Skeletal muscle cell (primary cell): ENCODE results near the gene PPP1R37.

Experiments
- DNase-seq: peaks from one replicate; pipeline ENCODE4 v3.0.0-alpha.2; 2010; ENCODE audit warnings: low read depth
- H3K4me3 ChIP-seq: 2 replicates; pipeline ENCODE4 v1.5.1; 2011; ENCODE audit warnings: low read depth, mild to moderate bottlenecking, control low read depth, low read length, moderate library complexity

PPP1R37 gene

DNA sequence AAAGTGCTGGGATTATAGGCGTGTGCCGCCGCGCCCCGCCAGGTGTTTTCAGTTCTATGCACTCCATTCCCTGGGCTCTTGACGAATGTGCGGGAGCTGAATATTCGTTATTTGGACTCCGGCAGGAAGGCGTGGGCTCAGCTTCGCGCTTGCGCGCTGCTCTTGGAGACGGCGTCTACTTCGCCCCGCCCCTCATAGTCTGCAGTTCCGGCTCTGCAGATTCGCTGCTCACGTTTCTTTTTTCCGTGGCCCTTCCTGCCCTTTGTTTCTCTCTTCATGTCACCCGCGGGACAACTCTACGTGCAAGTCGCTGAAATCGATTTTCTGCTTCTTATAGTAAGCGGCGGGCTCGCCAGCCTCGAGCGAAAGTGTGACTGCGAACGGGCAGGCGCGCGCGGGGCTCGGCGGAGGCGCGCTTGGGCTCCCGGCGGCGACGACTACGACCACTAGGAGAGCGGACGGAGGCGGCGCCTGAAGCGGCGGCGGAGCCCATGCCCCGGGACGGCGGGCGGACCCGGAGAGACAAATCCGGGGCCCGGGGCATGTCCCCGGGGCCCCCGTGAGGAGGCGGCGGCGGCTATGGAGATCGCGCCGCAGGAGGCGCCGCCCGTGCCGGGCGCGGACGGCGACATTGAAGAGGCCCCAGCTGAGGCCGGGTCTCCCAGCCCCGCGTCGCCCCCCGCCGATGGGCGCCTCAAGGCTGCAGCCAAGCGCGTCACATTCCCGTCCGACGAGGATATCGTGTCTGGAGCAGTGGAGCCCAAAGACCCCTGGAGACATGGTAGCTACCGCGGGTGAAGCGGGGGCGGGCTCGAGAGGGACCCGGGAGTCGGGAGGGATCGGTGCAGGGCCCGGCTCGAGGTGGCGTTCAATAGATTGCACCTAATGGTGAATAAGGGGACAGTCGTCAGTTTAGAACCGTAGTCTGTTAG is at the start of gene PPP1R37:
Gene PPP1R37, plus strand, starts transcription at position 433 of the 932 bp plus-strand sequence. Its CDS starts 147 bp downstream, at position 580.
- H3K4me3 ChIP-seq, result peak within 1 kb of the TSS; percentile 94
- peak; percentile 94 for DNase-seq

- DNase-seq, result no peak
- no peak overlapping the region for H3K4me3 ChIP-seq
Observed at GRCh38 chr19:45045671-45046353, 47.2 kb upstream of the PPP1R37 start.

GRCh38 chr19:45046355-45046754 is 46.6 kb upstream of the PPP1R37 start:
- H3K4me3 ChIP-seq, result no peak overlapping the region
- DNase-seq, result no peak

- no peak for DNase-seq
Observed at GRCh38 chr19:45047188-45047797, 45.7 kb upstream of the PPP1R37 start.

GRCh38 chr19:45049073-45049736 is 43.8 kb upstream of the PPP1R37 start:
- no peak for DNase-seq
- H3K4me3 ChIP-seq, result no peak overlapping the region

More at GRCh38 chr19:45047188-45047797, 45.7 kb upstream of the PPP1R37 start:
- no peak overlapping the region for H3K4me3 ChIP-seq

- H3K4me3 ChIP-seq, result no peak overlapping the region
- DNase-seq, result no peak
Observed at GRCh38 chr19:45050036-45050435, 42.9 kb upstream of the PPP1R37 start.

- no peak overlapping the region for H3K4me3 ChIP-seq
- no peak for DNase-seq
Observed at GRCh38 chr19:45051929-45052579, 40.9 kb upstream of the PPP1R37 start.

GRCh38 chr19:45056831-45057230 is 36.1 kb upstream of the PPP1R37 start:
- no peak for DNase-seq
- no peak overlapping the region for H3K4me3 ChIP-seq

GRCh38 chr19:45057444-45057843 is 35.5 kb upstream of the PPP1R37 start:
- no peak overlapping the region for H3K4me3 ChIP-seq
- DNase-seq, result no peak

DNA sequence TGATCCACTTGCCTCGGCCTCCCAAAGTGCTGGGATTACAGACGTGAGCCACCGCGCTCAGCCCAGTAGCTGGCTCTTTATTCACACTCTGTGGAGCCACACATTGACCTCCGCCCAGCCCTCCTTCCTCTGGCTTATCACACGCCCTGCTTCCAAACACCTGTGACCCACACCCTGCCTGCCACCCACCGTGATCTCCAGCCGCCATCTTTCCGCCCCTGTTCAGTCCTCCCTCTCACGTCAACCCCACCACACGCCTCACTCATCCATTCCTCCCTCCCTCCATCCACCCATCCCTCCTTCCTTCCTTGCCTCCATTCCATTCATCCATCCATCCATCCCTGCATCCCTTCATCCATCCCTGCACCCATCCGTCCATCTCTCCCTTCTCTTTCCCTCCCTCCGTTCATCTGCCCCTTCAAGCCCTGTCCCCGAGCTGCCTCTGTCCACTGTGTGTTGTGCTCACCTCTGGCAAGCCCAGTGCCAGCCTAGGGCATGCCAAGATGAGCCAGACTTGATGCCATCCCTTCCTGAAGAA is 34.3 kb upstream of the PPP1R37 start:
- no peak overlapping the region for H3K4me3 ChIP-seq
- DNase-seq, result no peak

DNA sequence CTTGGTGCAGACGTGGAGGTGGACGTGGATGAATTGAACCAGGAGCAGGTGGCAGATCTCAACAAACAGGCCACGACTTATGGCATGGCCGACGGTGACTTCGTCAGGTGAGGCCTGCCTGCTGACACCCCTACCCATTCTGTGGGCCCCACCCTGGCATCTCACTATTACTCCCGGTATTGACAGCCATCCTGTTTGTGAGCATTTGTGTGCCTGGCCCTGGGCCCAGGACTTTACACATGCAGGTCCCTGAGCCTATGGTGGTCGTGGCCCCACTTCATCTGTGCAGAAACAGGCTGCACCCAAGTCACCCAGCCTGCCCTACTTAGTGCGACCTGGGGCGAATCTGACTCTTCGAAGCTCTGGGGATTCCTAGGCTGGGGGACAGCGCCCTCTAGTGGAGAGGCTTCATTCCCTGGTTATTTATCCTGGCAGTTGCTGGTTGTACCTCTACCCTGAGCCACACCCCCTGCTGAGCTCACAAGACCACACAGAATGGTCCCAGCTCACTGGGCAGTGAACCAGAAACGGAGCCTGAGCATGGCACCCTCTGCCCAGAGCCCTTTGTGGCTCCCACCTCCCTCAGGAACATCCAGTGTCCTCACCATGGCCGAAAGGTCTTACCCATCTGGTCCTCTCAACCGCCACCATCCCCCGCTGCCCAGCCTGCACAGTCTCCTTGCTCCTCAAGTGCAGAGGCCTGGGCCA is 33.6 kb upstream of the PPP1R37 start:
- no peak overlapping the region for H3K4me3 ChIP-seq
- no peak for DNase-seq

- DNase-seq, result no peak
- H3K4me3 ChIP-seq, result no peak overlapping the region
Observed at GRCh38 chr19:45061965-45062364, 31.0 kb upstream of the PPP1R37 start.

DNA sequence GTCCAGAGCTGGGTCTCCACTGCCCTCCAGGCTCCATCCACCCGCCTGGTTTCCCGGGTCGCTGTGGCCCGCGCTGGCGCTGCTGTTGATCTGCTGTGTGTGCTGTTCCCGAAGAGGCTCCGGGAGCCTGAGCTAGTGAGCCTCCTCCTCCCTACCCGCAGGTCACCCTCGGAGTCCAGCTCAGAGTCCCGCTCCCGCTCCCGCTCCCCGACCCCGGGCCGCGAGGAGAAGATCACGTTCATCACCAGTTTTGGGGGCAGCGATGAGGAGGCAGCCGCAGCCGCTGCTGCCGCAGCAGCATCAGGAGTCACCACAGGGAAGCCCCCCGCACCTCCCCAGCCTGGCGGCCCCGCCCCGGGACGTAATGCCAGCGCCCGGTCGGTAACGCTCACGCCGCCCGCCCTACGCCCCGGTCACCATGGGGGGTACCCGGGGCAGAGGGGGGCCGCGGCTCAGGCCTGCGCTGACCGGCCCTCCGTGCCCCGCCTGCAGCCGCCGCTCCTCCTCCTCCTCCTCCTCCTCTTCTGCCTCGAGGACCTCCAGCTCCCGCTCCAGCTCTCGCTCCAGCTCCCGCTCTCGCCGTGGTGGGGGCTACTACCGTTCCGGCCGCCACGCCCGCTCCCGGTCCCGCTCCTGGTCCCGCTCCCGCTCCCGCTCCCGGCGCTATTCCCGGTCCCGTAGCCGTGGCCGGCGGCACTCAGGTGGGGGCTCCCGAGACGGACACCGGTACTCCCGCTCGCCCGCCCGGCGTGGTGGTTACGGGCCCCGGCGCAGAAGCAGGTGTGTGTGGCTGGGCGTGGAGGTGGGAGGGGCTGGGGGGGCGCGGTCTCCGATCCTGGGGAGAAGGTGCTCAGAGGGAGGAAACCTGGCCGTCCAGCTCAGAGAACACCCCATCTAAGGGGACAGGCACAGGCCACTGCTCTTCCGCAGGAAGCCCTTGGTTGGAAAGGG is 28.9 kb upstream of the PPP1R37 start:
- no peak overlapping the region for H3K4me3 ChIP-seq
- DNase-seq, result no peak

DNA sequence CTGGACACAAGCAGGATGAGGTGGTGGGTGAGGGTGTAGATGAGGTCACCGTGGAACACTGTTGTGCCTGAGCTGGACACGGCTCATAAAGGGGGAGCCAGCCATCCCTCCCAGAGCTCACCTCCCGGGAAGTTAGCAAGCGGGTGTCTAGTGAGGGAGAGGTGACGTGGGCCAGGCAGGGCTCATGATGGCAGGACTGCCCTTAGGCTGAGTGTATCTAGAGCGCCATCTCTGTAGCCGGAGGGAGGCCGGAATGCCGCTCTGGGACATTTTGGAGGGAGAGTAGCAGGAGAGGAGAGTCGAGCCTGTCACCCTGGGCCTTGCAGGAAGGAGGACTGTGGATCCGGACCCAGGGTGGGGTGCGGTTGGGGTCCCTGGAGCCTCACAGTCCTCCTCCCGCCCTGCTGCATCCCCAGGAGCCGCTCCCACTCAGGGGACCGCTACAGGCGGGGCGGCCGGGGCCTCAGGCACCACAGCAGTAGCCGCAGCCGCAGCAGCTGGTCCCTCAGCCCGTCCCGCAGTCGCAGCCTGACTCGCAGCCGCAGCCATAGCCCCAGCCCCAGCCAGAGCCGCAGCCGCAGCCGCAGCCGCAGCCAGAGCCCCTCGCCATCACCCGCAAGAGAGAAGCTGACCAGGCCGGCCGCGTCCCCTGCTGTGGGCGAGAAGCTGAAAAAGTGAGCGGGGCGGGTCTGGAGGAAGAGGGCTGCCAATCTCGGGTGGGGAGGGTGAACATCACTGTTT is 25.9 kb upstream of the PPP1R37 start:
- no peak overlapping the region for H3K4me3 ChIP-seq
- DNase-seq, result no peak

- no peak overlapping the region for H3K4me3 ChIP-seq
- no peak for DNase-seq
Observed at GRCh38 chr19:45068041-45068440, 24.9 kb upstream of the PPP1R37 start.

DNA sequence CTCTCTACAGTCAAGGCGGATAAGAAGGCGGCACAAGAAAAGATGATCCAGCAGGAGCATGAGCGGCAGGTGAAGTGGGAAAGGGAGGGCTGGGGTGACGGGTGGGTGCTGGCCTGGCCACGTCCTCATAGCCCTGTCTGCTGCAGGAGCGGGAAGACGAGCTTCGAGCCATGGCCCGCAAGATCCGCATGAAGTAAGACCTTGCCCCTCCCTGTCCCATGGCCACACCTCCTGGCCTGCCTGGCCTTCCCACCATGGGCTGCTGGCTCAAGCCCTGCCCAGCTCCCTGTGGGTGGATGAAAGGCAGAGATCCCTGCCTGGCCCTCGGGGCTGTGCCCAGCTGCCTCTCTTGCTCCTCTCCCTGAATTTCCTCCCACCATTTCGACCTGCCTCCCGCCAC is 23.9 kb upstream of the PPP1R37 start:
- H3K4me3 ChIP-seq, result no peak overlapping the region

DNA sequence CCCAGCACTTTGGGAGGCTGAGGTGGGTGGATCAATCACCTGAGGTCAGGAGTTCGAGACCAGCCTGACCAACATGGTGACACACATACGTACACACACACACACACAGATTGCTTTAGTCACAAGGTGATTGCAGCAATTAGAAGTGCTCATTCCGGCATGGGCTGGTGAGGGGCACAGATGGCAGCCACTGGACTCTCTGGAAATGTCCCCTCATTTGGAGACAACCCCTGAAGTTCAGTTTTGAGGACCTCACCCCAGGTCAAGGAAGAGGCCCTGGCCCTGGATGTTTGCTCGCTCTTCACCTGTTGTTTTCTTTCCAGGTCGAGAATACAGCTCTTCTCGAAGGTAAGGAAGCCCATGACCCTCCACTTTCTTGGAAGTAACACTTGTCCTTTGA is 22.8 kb upstream of the PPP1R37 start:
- no peak for DNase-seq

More for the DNA sequence above, 23.9 kb upstream of the PPP1R37 start:
- no peak for DNase-seq

More for the DNA sequence above, 22.8 kb upstream of the PPP1R37 start:
- no peak overlapping the region for H3K4me3 ChIP-seq
